HepG2 (cell line): ENCODE results near the gene SLC25A43. TPM values are rescaled to one million over a fixed set of nuclear protein-coding genes. Genes with fewer than 3 reads are reported as not detected.

Experiments
- ARNT2 ChIP-seq: sonication (generic); formaldehyde crosslinking; IDR thresholded peaks from 2 replicates; pipeline ENCODE4 v1.8.0; 2022; ENCODE audit warnings: mild to moderate bottlenecking, low read depth, missing genetic modification reagents, moderate library complexity
- BCL6 ChIP-seq: IDR thresholded peaks from 2 replicates; pipeline ENCODE4 v1.6.1; 2016; ENCODE audit warnings: missing genetic modification reagents, missing compliant biosample characterization
- CEBPG ChIP-seq: IDR thresholded peaks from 2 replicates; pipeline ENCODE4 v1.6.1; 2016
- HMG20B ChIP-seq: conservative IDR thresholded peaks from 2 replicates; pipeline ENCODE4 v1.6.1; 2016; ENCODE audit warnings: missing genetic modification reagents, missing compliant biosample characterization
- SALL1 ChIP-seq: sonication (generic); formaldehyde crosslinking; IDR thresholded peaks from 2 replicates; pipeline ENCODE4 v1.8.0; 2022; ENCODE audit warnings: mild to moderate bottlenecking, missing genetic modification reagents
- SNAPC4 ChIP-seq: sonication (generic); formaldehyde crosslinking; IDR thresholded peaks from 2 replicates; pipeline ENCODE4 v1.4.0; 2020; ENCODE audit warnings: mild to moderate bottlenecking, missing genetic modification reagents
- ZNF253 ChIP-seq: sonication (generic); formaldehyde crosslinking; IDR thresholded peaks from 2 replicates; pipeline ENCODE4 v1.8.0; 2022; ENCODE audit warnings: mild to moderate bottlenecking, missing genetic modification reagents, borderline replicate concordance
- ZSCAN22 ChIP-seq: sonication (generic); formaldehyde crosslinking; IDR thresholded peaks from 2 replicates; pipeline ENCODE4 v1.4.0; 2020; ENCODE audit warnings: mild to moderate bottlenecking, missing genetic modification reagents
- polyA plus RNA-seq, 8 experiments: library from polyadenylated mRNA; depleted of rRNA in 3 of 8; stranded (reverse) in 7 of 8; unstranded in 1 of 8; fragments of >200 nt; fragmentation: Illumina TruSeq in 4 of 8; extraction: Trizol in 4 of 8; gene quantifications; 2 replicates each; pipeline versions ENCODE4 v1.2.1 to v1.2.3, GENCODE V29; 2011 to 2016; ENCODE audit warnings: low read depth in 4 of 8, missing spikeins in 1 of 8, mixed read lengths in 1 of 8; ENCODE audit not compliant: insufficient read depth in 1 of 8
- total RNA-seq, 5 experiments: library from RNA; depleted of rRNA; stranded (reverse); fragments of >200 nt; fragmentation: Illumina TruSeq; extraction: Trizol; gene quantifications; 2 replicates each; pipeline ENCODE4 v1.2.3, GENCODE V29; 2016; ENCODE audit warnings: low read depth in 1 of 5

Gene SLC25A43
- total and polyA plus RNA-seq, 2 of the 13 experiments (the other 11 are each of a cell fraction or from before 2014, with no cell fraction given), result 5.8 to 13.2 TPM

GRCh38 chrX:119495734-119496726, 96.9 kb downstream of the SLC25A43 start (continued):
- TF ChIP-seq SNAPC4, result no peak
- 0 out of 2 replicates have a peak, but pooled peaks have one; percentile 35 for TF ChIP-seq ARNT2 (CRISPR knock-in tag)
- TF ChIP-seq ZNF253 (CRISPR knock-in tag), result no peak
- TF ChIP-seq SALL1, result peak; percentile 58
- peak; percentile 73 for TF ChIP-seq BCL6 (CRISPR knock-in tag)
- TF ChIP-seq HMG20B, result 0 out of 2 replicates have a peak, but pooled peaks have one; percentile 23
- no peak for TF ChIP-seq ZSCAN22 (CRISPR knock-in tag)
- TF ChIP-seq CEBPG (CRISPR knock-in tag), result 0 out of 2 replicates have a peak, but pooled peaks have one; percentile 14
